ENCODE results near the gene IRGQ. TPM values are rescaled to one million over a fixed set of nuclear protein-coding genes. Genes with fewer than 3 reads are reported as not detected.

IRGQ gene
- total RNA-seq, 2 donors from 2014 or later: 13.6 to 16.6 TPM

Other genes starting within 250 kb of the IRGQ start
- gene CD177, start 242.4 kb downstream of the IRGQ start, total RNA-seq: not detected
- gene TEX101, start 181.2 kb downstream of the IRGQ start, total RNA-seq: not detected
- gene LYPD3, start 130.5 kb downstream of the IRGQ start, total RNA-seq: 1 to 10 TPM; 3.1 to 4.1 TPM
- gene PHLDB3, start 91.4 kb downstream of the IRGQ start, total RNA-seq: 10 to 100 TPM; 22.4 to 26.1 TPM
- gene ETHE1, start 68.9 kb downstream of the IRGQ start, total RNA-seq: 100 to 1,000 TPM; 101 to 125 TPM
- gene ZNF575, start 62.9 kb downstream of the IRGQ start, total RNA-seq: 1 to 10 TPM; 3.2 to 4.3 TPM
- 10 to 100 TPM; 58.4 to 66.7 TPM for gene XRCC1, start 20.6 kb downstream of the IRGQ start, total RNA-seq
- gene PINLYP, start 20.3 kb downstream of the IRGQ start, total RNA-seq: 10 to 100 TPM in 1 of 2 donors, 1 to 10 TPM in 1; 8.9 to 18.1 TPM
- 10 to 100 TPM; 10.0 to 11.8 TPM for gene ZNF576, start 461 bp upstream of the IRGQ start, total RNA-seq
- gene SRRM5, start 16.0 kb upstream of the IRGQ start, total RNA-seq: 1 to 10 TPM; 1.1 to 1.7 TPM
- gene ZNF428, start 23.5 kb upstream of the IRGQ start, total RNA-seq: 10 to 100 TPM; 17.2 to 25.6 TPM
- gene CADM4, start 43.7 kb upstream of the IRGQ start, total RNA-seq: under 1 TPM; 0.28 to 0.74 TPM
- gene PLAUR, start 74.0 kb upstream of the IRGQ start, total RNA-seq: 10 to 100 TPM in 1 of 2 donors, 1 to 10 TPM in 1; 9.9 to 10.4 TPM
- not detected for gene IRGC, start 119.9 kb upstream of the IRGQ start, total RNA-seq
- gene SMG9, start 158.8 kb upstream of the IRGQ start, total RNA-seq: 10 to 100 TPM; 85.3 to 96.4 TPM
- 100 to 1,000 TPM in 1 of 2 donors, 10 to 100 TPM in 1; 91.6 to 118 TPM for gene KCNN4, start 184.8 kb upstream of the IRGQ start, total RNA-seq
- 1 to 10 TPM in 1 of 2 donors, under 1 TPM in 1; 0.21 to 1.1 TPM for gene LYPD5, start 206.3 kb upstream of the IRGQ start, total RNA-seq
- gene ZNF283, start 231.2 kb upstream of the IRGQ start, total RNA-seq: 1 to 10 TPM; 6.9 to 7.3 TPM

All from activated T-cell treated with anti-CD3 and anti-CD28 coated beads, Interleukin-2, amount 50 U/mL, for 72 hours (primary cell).